Endothelial cell of umbilical vein (primary cell): Measurements from ENCODE around the gene PRLR. TPM values are rescaled to one million over a fixed set of nuclear protein-coding genes. Genes with fewer than 3 reads are reported as not detected.

ENCODE experiments used
- BruUV-seq: library from RNA; stranded (reverse); fragments of 400-500 nt; replicated peaks from 2 replicates; lab custom pipeline; 2021; lab: Mats Ljungman, UMichigan
- CTCF ChIA-PET: fragments of 300-600, 350-600 bp; sonication (Branson Sonifier 250); formaldehyde crosslinking; loops from one replicate; lab custom pipeline; 2021; ENCODE audit warnings: antibody characterized with exemption, inconsistent platforms; lab: Charles Lee
- POLR2A ChIA-PET: fragments of 300-600, 350-600 bp; sonication (Branson Sonifier 250); formaldehyde crosslinking; loops from one replicate; lab custom pipeline; 2021; ENCODE audit warnings: antibody characterized with exemption, inconsistent platforms; lab: Charles Lee
- DNase-seq: peaks from one replicate; pipeline ENCODE4 v3.0.0-alpha.2; 2011; ENCODE audit warnings: low read depth, low spot score
- FAIRE-seq: peaks from 2 replicates; lab custom pipeline; 2011; peaks lifted over from hg19 to GRCh38; lab: Jason Lieb, UNC
- H2AFZ ChIP-seq: 2 replicates; pipeline ENCODE4 v1.6.0; 2012; ENCODE audit warnings: low read depth, low read length, control low read depth, inconsistent platforms
- H3K27ac ChIP-seq: 2 replicates; pipeline ENCODE4 v1.5.1; 2011; ENCODE audit warnings: low read depth, mild to moderate bottlenecking, control low read depth, low read length, moderate library complexity; ENCODE audit not compliant: insufficient read depth
- H3K27me3 ChIP-seq, 2 experiments: 2 replicates each; pipeline versions ENCODE4 v1.6.0 to v1.6.1; 2011; ENCODE audit warnings: low read length in 2 of 2, mixed read lengths in 1 of 2; ENCODE audit not compliant: control insufficient read depth in 2 of 2, insufficient read depth in 2 of 2
- H3K36me3 ChIP-seq, 2 experiments: 2 replicates in 1 of 2; 3 replicates in 1 of 2; pipeline ENCODE4 v1.5.1; 2011; ENCODE audit warnings: low read length in 2 of 2, mild to moderate bottlenecking in 1 of 2, moderate library complexity in 1 of 2; ENCODE audit not compliant: control insufficient read depth in 2 of 2, insufficient read depth in 2 of 2; ENCODE audit errors: extremely low read depth in 1 of 2
- H3K4me1 ChIP-seq: 3 replicates; pipeline ENCODE4 v1.5.1; 2011; ENCODE audit warnings: mild to moderate bottlenecking, low read length; ENCODE audit not compliant: control insufficient read depth, insufficient read depth; ENCODE audit errors: extremely low read depth
- H3K4me2 ChIP-seq: 2 replicates; pipeline ENCODE4 v1.6.1; 2011; ENCODE audit warnings: low read length, control low read depth, mixed read lengths; ENCODE audit not compliant: insufficient read depth
- H3K4me3 ChIP-seq, 3 experiments: fragments of 200-600 bp in 1 of 3; sonication (generic), shearing (Covaris generic) in 1 of 3; replicated peaks in 1 of 3; 2 replicates each; pipeline ENCODE4 v1.5.1; 2011 to 2016; ENCODE audit warnings: control low read depth in 3 of 3, low read length in 3 of 3, mild to moderate bottlenecking in 2 of 3, inconsistent platforms in 1 of 3, low read depth in 1 of 3, moderate library complexity in 1 of 3; ENCODE audit not compliant: insufficient read depth in 1 of 3
- H3K79me2 ChIP-seq: 2 replicates; pipeline ENCODE4 v1.6.0; 2012; ENCODE audit warnings: low read length, inconsistent platforms; ENCODE audit not compliant: control insufficient read depth, insufficient read depth
- H3K9ac ChIP-seq: replicated peaks from 2 replicates; pipeline ENCODE3; 2011; ENCODE audit warnings: low read length, control low read depth; ENCODE audit not compliant: insufficient read depth; ENCODE audit errors: extremely low read depth
- H3K9me1 ChIP-seq: replicated peaks from 3 replicates; pipeline ENCODE4 v1.6.0; 2011; ENCODE audit warnings: mild to moderate bottlenecking, low read length; ENCODE audit not compliant: control insufficient read depth, insufficient read depth; ENCODE audit errors: extremely low read depth
- H3K9me3 ChIP-seq: replicated peaks from 2 replicates; pipeline ENCODE4 v1.5.1; 2012; ENCODE audit warnings: low read length, inconsistent platforms; ENCODE audit not compliant: control insufficient read depth, insufficient read depth
- H4K20me1 ChIP-seq: replicated peaks from 2 replicates; pipeline ENCODE3; 2011; ENCODE audit warnings: mild to moderate bottlenecking, low read length; ENCODE audit not compliant: control insufficient read depth, insufficient read depth; ENCODE audit errors: extremely low read depth
- CTCF ChIP-seq, 2 donors: IDR thresholded peaks; 1 replicate in 1 of 2; 2 replicates in 1 of 2; pipeline ENCODE4 v1.5.1; 2011; ENCODE audit warnings: low read length in 2 of 2, mild to moderate bottlenecking in 2 of 2, moderate library complexity in 2 of 2, control low read depth in 1 of 2, inconsistent platforms in 1 of 2, low read depth in 1 of 2; ENCODE audit not compliant: insufficient read depth in 1 of 2; ENCODE audit errors: extremely low read depth in 1 of 2
- EZH2 ChIP-seq: IDR thresholded peaks from 2 replicates; pipeline ENCODE4 v1.6.1; 2012; ENCODE audit warnings: borderline replicate concordance, low read depth, mild to moderate bottlenecking, moderate library complexity, low read length, inconsistent platforms; ENCODE audit not compliant: severe bottlenecking
- FOS ChIP-seq: IDR thresholded peaks from 2 replicates; pipeline ENCODE4 v1.6.1; 2011; ENCODE audit warnings: mild to moderate bottlenecking, low read length, moderate library complexity, borderline replicate concordance; ENCODE audit not compliant: insufficient read depth
- GATA2 ChIP-seq: IDR thresholded peaks from 2 replicates; pipeline ENCODE4 v1.7.0; 2011; ENCODE audit warnings: low read depth, mild to moderate bottlenecking, moderate library complexity, mixed read lengths, low read length; ENCODE audit not compliant: insufficient read length, insufficient read depth
- JUN ChIP-seq: IDR thresholded peaks from 2 replicates; pipeline ENCODE4 v1.6.1; 2011; ENCODE audit warnings: borderline replicate concordance, low read depth; ENCODE audit not compliant: insufficient read length, insufficient read depth
- MAX ChIP-seq: IDR thresholded peaks from 2 replicates; pipeline ENCODE4 v1.6.1; 2011; ENCODE audit not compliant: insufficient read depth, insufficient read length
- MYC ChIP-seq: IDR thresholded peaks from one replicate; pipeline ENCODE4 v1.6.1; 2011; ENCODE audit warnings: mild to moderate bottlenecking, low read depth, low read length
- POLR2A ChIP-seq: IDR thresholded peaks from 2 replicates; pipeline ENCODE4 v1.6.1; 2012; ENCODE audit warnings: low read depth, mild to moderate bottlenecking, control low read depth, low read length
- POLR2AphosphoS5 ChIP-seq: IDR thresholded peaks from 2 replicates; pipeline ENCODE4 v1.6.1; 2012; ENCODE audit warnings: low read depth, mild to moderate bottlenecking, control low read depth, low read length, moderate library complexity; ENCODE audit not compliant: insufficient read depth
- dilution Hi-C: fragments of 300-500 bp; cut with MboI; formaldehyde crosslinking; loops from one replicate; pipeline ENCODE4 v1.15.0; 2019; ENCODE audit warnings: low sequenced_read_pairs; ENCODE audit not compliant: extremely low pct_ligation_motif_present
- intact Hi-C: fragments of 100-400 bp; cut with micrococcal nuclease; formaldehyde crosslinking; loops from one replicate; pipeline ENCODE4 v1.10.0; 2022
- polyA plus RNA-seq, 4 experiments: library from polyadenylated mRNA; depleted of rRNA in 3 of 4; stranded (reverse) in 3 of 4; unstranded in 1 of 4; fragments of >200 nt; gene quantifications; 2 replicates each; pipeline versions ENCODE4 v1.2.1 to v1.2.3, GENCODE V29; 2011 to 2012; ENCODE audit warnings: missing spikeins in 1 of 4
- total RNA-seq: library from RNA; stranded (reverse); gene quantifications from 2 replicates; pipeline ENCODE4 v1.2.3, GENCODE V29; 2021

The PRLR gene
- total and polyA plus RNA-seq, 2 donors (not counting 3 experiments of a cell fraction or from before 2014, with no cell fraction given): not detected

- dilution Hi-C loops: no loop called here
- CTCF ChIA-PET: interaction anchor here (1.8 kb wide), 1 partner anchor 10 kb away, joined by 7 read pairs; no protein-coding TSS in a partner anchor
- no peak overlapping the region for H3K4me2 ChIP-seq
- TF ChIP-seq POLR2AphosphoS5 (no peak), JUN (no peak), EZH2 (no peak), CTCF (IDR thresholded peaks at IDR 0.05; ENCODE audit: extremely low read depth in 1 of 2, insufficient read depth in 1 of 2, low read depth in 1 of 2, low read length in 2 of 2) (no peak)
- H3K9me3 ChIP-seq: no peaks in the 10 kb centered on the region
- no peak overlapping the region for H3K4me3 ChIP-seq
- no peaks in the 10 kb centered on the region for H3K4me1 ChIP-seq
- no peaks in the 10 kb centered on the region for H3K79me2 ChIP-seq
- no TSS peak for BruUV-seq
- DNase-seq: no peak
- H3K27ac ChIP-seq: no peak overlapping the region
- H3K36me3 ChIP-seq: no peaks in the 10 kb centered on the region
- no peak overlapping the region for H2AFZ ChIP-seq
- H3K9me1 ChIP-seq: no peaks in the 10 kb centered on the region
- no peaks in the 10 kb centered on the region for H4K20me1 ChIP-seq
- H3K9ac ChIP-seq: no peak overlapping the region
- FAIRE-seq: no peak
- POLR2A ChIA-PET: no interaction called here
- no peaks in the 10 kb centered on the region for H3K27me3 ChIP-seq
- intact Hi-C loops: no loop called here
Observed at GRCh38 chr5:35098214-35098613, 132.1 kb downstream of the PRLR start.

GRCh38 chr5:35096932-35097331 is 133.4 kb downstream of the PRLR start:
- dilution Hi-C loops: no loop called here
- no peaks in the 10 kb centered on the region for H3K9me1 ChIP-seq
- no peak for DNase-seq
- intact Hi-C loops: no loop called here
- no peak overlapping the region for H3K9ac ChIP-seq
- H2AFZ ChIP-seq: no peak overlapping the region
- H3K36me3 ChIP-seq: no peaks in the 10 kb centered on the region
- H3K9me3 ChIP-seq: no peaks in the 10 kb centered on the region
- no peak for FAIRE-seq
- no peaks in the 10 kb centered on the region for H4K20me1 ChIP-seq
- no peaks in the 10 kb centered on the region for H3K79me2 ChIP-seq
- no peak overlapping the region for H3K4me2 ChIP-seq
- H3K27ac ChIP-seq: no peak overlapping the region
- H3K4me1 ChIP-seq: no peaks in the 10 kb centered on the region
- H3K27me3 ChIP-seq: no peaks in the 10 kb centered on the region
- no peak overlapping the region for H3K4me3 ChIP-seq
- ChIA-PET CTCF (interaction anchor here (1.8 kb wide), 1 partner anchor 8 kb away, joined by 7 read pairs; no protein-coding TSS in a partner anchor), POLR2A (no interaction called here)
- no TSS peak for BruUV-seq
- TF ChIP-seq FOS: no peak
- TF ChIP-seq MYC: no peak
- TF ChIP-seq JUN: no peak
- no peak for TF ChIP-seq CTCF (IDR thresholded peaks at IDR 0.05; ENCODE audit: extremely low read depth in 1 of 2, insufficient read depth in 1 of 2, low read depth in 1 of 2, low read length in 2 of 2)
- TF ChIP-seq EZH2: no peak
- TF ChIP-seq GATA2: no peak
- no peak for TF ChIP-seq MAX
- no peak for TF ChIP-seq POLR2A
- TF ChIP-seq POLR2AphosphoS5: no peak
